C4-2B (cell line): ENCODE results near the gene SPOCK1.
"Not testable (repeated sequence)": the region's sequence is repeated elsewhere in the genome, so short reads cannot be mapped to it uniquely, and the experiment has no call there.

ENCODE experiments used
- H3K27ac ChIP-seq: fragments of 450-650 bp; 2 replicates; pipeline ENCODE4 v1.5.1; 2017
- CTCF ChIP-seq: fragments of 450-650 bp; conservative IDR thresholded peaks from 2 replicates; pipeline ENCODE4 v1.5.1; 2017; ENCODE audit warnings: mild to moderate bottlenecking
- ZFX ChIP-seq: fragments of 450-650 bp; IDR thresholded peaks from 2 replicates; pipeline ENCODE4 v1.6.1; 2017

Gene SPOCK1

GRCh38 chr5:137398154-137398553, 101.0 kb downstream of the SPOCK1 start:
- TF ChIP-seq ZFX: no peak
- TF ChIP-seq CTCF: no peak

GRCh38 chr5:137395011-137395755, 103.9 kb downstream of the SPOCK1 start:
- no peak for TF ChIP-seq CTCF
- TF ChIP-seq ZFX: no peak
- H3K27ac ChIP-seq: no peak overlapping the region

More at GRCh38 chr5:137398154-137398553, 101.0 kb downstream of the SPOCK1 start:
- no peak overlapping the region for H3K27ac ChIP-seq

GRCh38 chr5:137394380-137394779, 104.7 kb downstream of the SPOCK1 start:
- TF ChIP-seq CTCF (no peak), ZFX (no peak)
- H3K27ac ChIP-seq: no peak overlapping the region

- H3K27ac ChIP-seq: no peak overlapping the region
- TF ChIP-seq ZFX: no peak
Measured at GRCh38 chr5:137393196-137393993, 105.7 kb downstream of the SPOCK1 start.

- TF ChIP-seq CTCF: no peak
- TF ChIP-seq ZFX: no peak
Measured at GRCh38 chr5:137392261-137392660, 106.9 kb downstream of the SPOCK1 start.

GRCh38 chr5:137391044-137391443, 108.1 kb downstream of the SPOCK1 start:
- H3K27ac ChIP-seq: not testable (repeated sequence)

More at GRCh38 chr5:137392261-137392660, 106.9 kb downstream of the SPOCK1 start:
- no peak overlapping the region for H3K27ac ChIP-seq

GRCh38 chr5:137389042-137389441, 110.1 kb downstream of the SPOCK1 start:
- TF ChIP-seq CTCF: no peak
- no peak for TF ChIP-seq ZFX
- H3K27ac ChIP-seq: no peak overlapping the region

- TF ChIP-seq CTCF (no peak), ZFX (no peak)
Measured at GRCh38 chr5:137385064-137385463, 114.1 kb downstream of the SPOCK1 start.

More at GRCh38 chr5:137385064-137385463, 114.1 kb downstream of the SPOCK1 start:
- no peak overlapping the region for H3K27ac ChIP-seq
